ENCODE results near the gene PLCH1. TPM values are rescaled to one million over a fixed set of nuclear protein-coding genes. Genes with fewer than 3 reads are reported as not detected.

Gene PLCH1
- total and polyA plus RNA-seq, 9 of the 15 experiments (the other 6 are each of a cell fraction or from before 2014, with no cell fraction given): 0.17 to 0.62 (median 0.40) TPM

Small RNAs within 50 kb of the gene (small RNA-seq; reads per million reads assigned to genes)
- gene AC108729.3 (not detected), gene RN7SL715P (not detected)

Other genes starting within 250 kb of the PLCH1 start
- gene C3orf33, start 61.2 kb upstream of the PLCH1 start, total RNA-seq (2014; rRNA removed): 5.7 TPM in 2 replicates
- gene C3orf33, start 61.2 kb upstream of the PLCH1 start, total RNA-seq (2014; rRNA removed; fragmentation: Illumina TruSeq; extraction: Trizol): 10.2 and 12.0 TPM in 2 replicates
- gene C3orf33, start 61.2 kb upstream of the PLCH1 start, total RNA-seq (2015; rRNA removed; fragmentation: Illumina TruSeq; extraction: Trizol): 4.9 and 5.7 TPM in 2 replicates
- gene C3orf33, start 61.2 kb upstream of the PLCH1 start, total RNA-seq (2021): 5.0 and 5.3 TPM in 2 replicates
- 6.2 and 6.8 TPM in 2 replicates for gene C3orf33, start 61.2 kb upstream of the PLCH1 start, polyA plus RNA-seq (2011; rRNA removed)
- gene C3orf33, start 61.2 kb upstream of the PLCH1 start, polyA plus RNA-seq (2014; fragmentation: Illumina TruSeq; extraction: Trizol): 6.6 TPM in 2 replicates
- 1 to 10 TPM; 4.1 to 6.0 TPM for gene C3orf33, start 61.2 kb upstream of the PLCH1 start, polyA plus RNA-seq (2014; fragmentation: Nextera tagmentation; extraction: Ambion mirVana)
- 6.3 and 7.0 TPM in 2 replicates for gene C3orf33, start 61.2 kb upstream of the PLCH1 start, polyA plus RNA-seq (2014; rRNA removed)
- 16.4 and 21.1 TPM in 2 replicates for gene SLC33A1, start 109.4 kb upstream of the PLCH1 start, total RNA-seq (2014; rRNA removed)
- gene SLC33A1, start 109.4 kb upstream of the PLCH1 start, total RNA-seq (2014; rRNA removed; fragmentation: Illumina TruSeq; extraction: Trizol): 23.0 and 25.5 TPM in 2 replicates
- gene SLC33A1, start 109.4 kb upstream of the PLCH1 start, total RNA-seq (2015; rRNA removed; fragmentation: Illumina TruSeq; extraction: Trizol): 25.0 and 26.8 TPM in 2 replicates
- gene SLC33A1, start 109.4 kb upstream of the PLCH1 start, total RNA-seq (2021): 22.0 and 22.7 TPM in 2 replicates
- gene SLC33A1, start 109.4 kb upstream of the PLCH1 start, polyA plus RNA-seq (2011; rRNA removed): 25.5 and 29.2 TPM in 2 replicates
- gene SLC33A1, start 109.4 kb upstream of the PLCH1 start, polyA plus RNA-seq (2014; fragmentation: Illumina TruSeq; extraction: Trizol): 18.8 and 20.5 TPM in 2 replicates
- 1 to 10 TPM; 6.2 to 7.8 TPM for gene SLC33A1, start 109.4 kb upstream of the PLCH1 start, polyA plus RNA-seq (2014; fragmentation: Nextera tagmentation; extraction: Ambion mirVana)
- gene SLC33A1, start 109.4 kb upstream of the PLCH1 start, polyA plus RNA-seq (2014; rRNA removed): 18.3 and 19.6 TPM in 2 replicates
- gene GMPS, start 125.6 kb upstream of the PLCH1 start, total RNA-seq (2014; rRNA removed): 73.7 and 78.2 TPM in 2 replicates
- 234 and 267 TPM in 2 replicates for gene GMPS, start 125.6 kb upstream of the PLCH1 start, total RNA-seq (2014; rRNA removed; fragmentation: Illumina TruSeq; extraction: Trizol)
- 162 and 170 TPM in 2 replicates for gene GMPS, start 125.6 kb upstream of the PLCH1 start, total RNA-seq (2015; rRNA removed; fragmentation: Illumina TruSeq; extraction: Trizol)
- gene GMPS, start 125.6 kb upstream of the PLCH1 start, total RNA-seq (2021): 226 and 234 TPM in 2 replicates
- 105 and 156 TPM in 2 replicates for gene GMPS, start 125.6 kb upstream of the PLCH1 start, polyA plus RNA-seq (2011; rRNA removed)
- gene GMPS, start 125.6 kb upstream of the PLCH1 start, polyA plus RNA-seq (2014; fragmentation: Illumina TruSeq; extraction: Trizol): 235 and 282 TPM in 2 replicates
- gene GMPS, start 125.6 kb upstream of the PLCH1 start, polyA plus RNA-seq (2014; fragmentation: Nextera tagmentation; extraction: Ambion mirVana): 10 to 100 TPM; 74.2 to 87.0 TPM
- gene GMPS, start 125.6 kb upstream of the PLCH1 start, polyA plus RNA-seq (2014; rRNA removed): 95.9 and 106 TPM in 2 replicates

Measured in K562 (cell line).